ENCODE results near the gene MORC3.
A peak's percentile ranks its signal among the peaks of the same experiment; 100 is the strongest.

The MORC3 gene

DNA sequence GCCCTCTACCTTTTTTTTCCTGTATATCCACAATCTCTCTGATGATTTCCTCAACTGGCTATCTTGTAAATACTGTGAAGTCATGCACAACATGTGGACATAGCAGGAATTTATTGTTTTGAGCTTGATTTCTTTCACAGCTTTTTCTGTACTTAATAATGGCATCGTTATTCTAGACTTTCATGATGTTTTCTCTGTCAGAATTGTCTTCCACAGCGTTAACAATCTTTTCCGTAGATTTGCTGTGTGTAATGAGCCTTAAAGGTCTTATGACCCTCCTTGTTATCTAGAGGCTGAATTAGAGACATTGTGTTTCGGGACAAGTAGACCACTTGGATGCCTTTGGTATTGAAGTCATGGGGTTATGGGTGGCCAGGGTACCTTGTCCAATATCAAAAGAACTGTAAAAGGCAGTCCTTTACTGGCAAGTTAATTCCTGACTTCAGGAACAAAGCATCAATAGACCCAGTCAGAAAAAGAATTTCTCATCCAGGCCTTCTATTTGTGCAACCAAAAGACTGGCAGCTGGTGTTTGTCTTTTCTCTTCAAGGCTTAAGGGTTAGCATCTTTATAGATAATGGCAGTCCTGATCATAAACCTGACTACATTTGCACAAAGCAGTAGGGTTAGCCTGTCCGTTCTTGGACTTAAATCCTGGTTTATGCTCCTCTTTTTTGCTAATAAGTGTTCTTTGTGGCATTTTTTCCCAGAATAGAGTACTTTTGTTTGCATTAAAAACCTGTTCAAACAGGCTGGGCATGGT is 35.1 kb downstream of the MORC3 start:
- TF ChIP-seq, protein P1, sequence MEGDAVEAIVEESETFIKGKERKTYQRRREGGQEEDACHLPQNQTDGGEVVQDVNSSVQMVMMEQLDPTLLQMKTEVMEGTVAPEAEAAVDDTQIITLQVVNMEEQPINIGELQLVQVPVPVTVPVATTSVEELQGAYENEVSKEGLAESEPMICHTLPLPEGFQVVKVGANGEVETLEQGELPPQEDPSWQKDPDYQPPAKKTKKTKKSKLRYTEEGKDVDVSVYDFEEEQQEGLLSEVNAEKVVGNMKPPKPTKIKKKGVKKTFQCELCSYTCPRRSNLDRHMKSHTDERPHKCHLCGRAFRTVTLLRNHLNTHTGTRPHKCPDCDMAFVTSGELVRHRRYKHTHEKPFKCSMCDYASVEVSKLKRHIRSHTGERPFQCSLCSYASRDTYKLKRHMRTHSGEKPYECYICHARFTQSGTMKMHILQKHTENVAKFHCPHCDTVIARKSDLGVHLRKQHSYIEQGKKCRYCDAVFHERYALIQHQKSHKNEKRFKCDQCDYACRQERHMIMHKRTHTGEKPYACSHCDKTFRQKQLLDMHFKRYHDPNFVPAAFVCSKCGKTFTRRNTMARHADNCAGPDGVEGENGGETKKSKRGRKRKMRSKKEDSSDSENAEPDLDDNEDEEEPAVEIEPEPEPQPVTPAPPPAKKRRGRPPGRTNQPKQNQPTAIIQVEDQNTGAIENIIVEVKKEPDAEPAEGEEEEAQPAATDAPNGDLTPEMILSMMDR (IDR thresholded peaks at IDR 0.05), result no peak
- H3K27me3 Mint-ChIP-seq (ENCODE audit: low read depth, poor library complexity), result no peaks in the 10 kb centered on the region
- no peak overlapping the region for H3K4me3 Mint-ChIP-seq
- no peak for DNase-seq
- peak overlapping the region; percentile 84 for H3K27ac Mint-ChIP-seq
- H3K36me3 Mint-ChIP-seq (ENCODE audit: low read depth), result peaks cover 59% of the 10 kb centered on the region
- H3K4me1 Mint-ChIP-seq, result peaks cover 9% of the 10 kb centered on the region
- H3K9me3 Mint-ChIP-seq, result no peaks in the 10 kb centered on the region

DNA sequence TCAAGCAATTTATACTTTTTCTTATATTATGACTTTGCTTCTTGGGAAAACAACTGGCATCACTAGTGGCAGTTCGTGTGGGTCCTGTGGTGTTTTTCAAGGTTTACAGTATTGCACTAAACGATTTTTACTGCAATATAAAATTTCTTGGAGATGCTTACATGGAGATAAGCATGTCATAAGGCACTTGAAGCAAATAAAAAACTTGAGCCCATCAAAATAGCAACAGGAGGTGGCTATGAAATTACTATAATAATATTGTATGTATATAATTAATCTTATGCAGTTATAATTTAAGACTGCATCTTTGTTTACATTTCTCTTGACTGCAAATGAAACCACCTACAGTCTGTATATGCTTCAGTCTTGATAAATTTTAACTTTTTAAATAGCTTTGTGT is 35.9 kb downstream of the MORC3 start:
- no peaks in the 10 kb centered on the region for H3K27me3 Mint-ChIP-seq (ENCODE audit: low read depth, poor library complexity)

DNA sequence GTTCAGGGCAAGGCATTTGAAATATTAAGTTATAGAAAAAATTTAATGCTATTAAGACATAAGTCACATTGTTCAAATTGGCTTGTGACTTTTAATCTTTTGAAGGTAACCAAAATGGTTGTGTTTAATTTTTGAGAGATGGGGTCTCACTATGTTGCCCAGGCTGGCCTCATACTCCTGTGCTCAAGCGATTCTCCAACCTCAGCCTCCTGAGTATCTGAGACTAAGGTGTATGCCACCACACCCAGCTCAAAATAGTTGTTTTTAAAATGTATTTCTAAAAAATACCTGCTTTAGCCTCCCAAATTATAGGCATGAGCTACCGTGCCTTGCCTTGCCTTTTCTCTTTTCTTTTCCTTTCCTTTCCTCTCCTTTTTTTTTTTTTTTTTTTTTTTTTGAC is 39.2 kb downstream of the MORC3 start:
- Mint-ChIP-seq H3K4me3 (no peak overlapping the region), H3K27me3 (ENCODE audit: low read depth, poor library complexity) (no peaks in the 10 kb centered on the region), H3K4me1 (peaks cover 9% of the 10 kb centered on the region), H3K9me3 (no peaks in the 10 kb centered on the region), H3K27ac (no peak overlapping the region), H3K36me3 (ENCODE audit: low read depth) (peaks cover 65% of the 10 kb centered on the region)
- DNase-seq, result no peak
- TF ChIP-seq, protein P1 (IDR thresholded peaks at IDR 0.05), result no peak

More for the DNA sequence above, 35.9 kb downstream of the MORC3 start:
- Mint-ChIP-seq H3K36me3 (ENCODE audit: low read depth) (peaks cover 60% of the 10 kb centered on the region), H3K9me3 (no peaks in the 10 kb centered on the region), H3K4me3 (no peak overlapping the region), H3K4me1 (peaks cover 9% of the 10 kb centered on the region), H3K27ac (no peak overlapping the region)
- TF ChIP-seq, protein P1 (IDR thresholded peaks at IDR 0.05), result no peak
- DNase-seq, result no peak

DNA sequence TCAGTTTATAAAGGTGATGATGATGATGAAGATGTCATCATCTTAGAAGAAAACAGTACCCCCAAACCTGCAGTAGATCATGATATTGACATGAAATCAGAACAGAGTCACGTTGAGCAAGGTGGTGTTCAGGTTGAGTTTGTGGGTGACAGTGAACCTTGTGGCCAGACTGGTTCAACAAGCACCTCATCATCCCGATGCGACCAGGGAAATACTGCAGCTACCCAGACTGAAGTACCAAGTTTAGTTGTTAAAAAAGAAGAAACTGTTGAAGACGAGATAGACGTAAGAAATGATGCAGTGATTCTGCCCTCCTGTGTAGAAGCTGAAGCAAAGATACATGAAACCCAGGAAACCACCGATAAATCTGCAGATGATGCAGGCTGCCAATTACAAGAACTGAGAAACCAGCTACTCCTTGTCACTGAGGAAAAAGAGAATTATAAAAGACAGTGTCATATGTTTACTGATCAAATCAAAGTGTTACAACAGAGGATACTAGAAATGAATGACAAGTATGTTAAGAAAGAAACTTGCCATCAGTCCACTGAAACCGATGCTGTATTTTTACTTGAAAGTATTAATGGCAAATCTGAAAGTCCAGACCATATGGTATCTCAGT is 49.2 kb downstream of the MORC3 start:
- Mint-ChIP-seq H3K4me1 (no peaks in the 10 kb centered on the region), H3K9me3 (no peaks in the 10 kb centered on the region), H3K4me3 (no peak overlapping the region), H3K27me3 (ENCODE audit: low read depth, poor library complexity) (no peaks in the 10 kb centered on the region), H3K36me3 (ENCODE audit: low read depth) (peaks cover 79% of the 10 kb centered on the region), H3K27ac (no peak overlapping the region)
- TF ChIP-seq, protein P1 (IDR thresholded peaks at IDR 0.05), result no peak
- DNase-seq, result no peak

DNA sequence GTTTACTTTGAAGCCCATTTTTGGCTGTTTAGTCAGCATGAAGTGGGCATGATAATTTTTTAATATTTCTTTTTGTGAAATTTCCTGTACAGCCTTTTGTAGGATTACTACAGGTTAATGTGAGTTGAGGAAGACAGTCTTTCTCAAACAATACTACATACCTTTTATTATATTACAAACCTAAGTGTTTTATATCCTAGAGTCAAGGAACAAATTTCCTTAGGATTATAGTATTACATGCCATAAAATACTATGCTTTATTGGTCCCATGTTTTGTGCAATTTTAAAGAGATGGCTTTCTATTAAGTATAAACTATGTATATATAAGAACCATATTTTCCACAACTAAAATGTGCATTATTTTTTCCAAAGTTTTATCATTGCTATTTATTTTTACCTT is 56.0 kb downstream of the MORC3 start:
- DNase-seq, result no peak
- Mint-ChIP-seq H3K36me3 (ENCODE audit: low read depth) (peaks cover 53% of the 10 kb centered on the region), H3K9me3 (no peaks in the 10 kb centered on the region), H3K27ac (no peak overlapping the region), H3K4me3 (no peak overlapping the region), H3K4me1 (peaks cover 23% of the 10 kb centered on the region), H3K27me3 (ENCODE audit: low read depth, poor library complexity) (no peaks in the 10 kb centered on the region)
- TF ChIP-seq, protein P1 (IDR thresholded peaks at IDR 0.05), result no peak
